ENCODE results near the gene STX8. TPM values are rescaled to one million over a fixed set of nuclear protein-coding genes. Genes with fewer than 3 reads are reported as not detected.
A peak's percentile ranks its signal among the peaks of the same experiment; 100 is the strongest.

The STX8 gene
- total RNA-seq, 2 experiments from 2014 or later: 57.9 to 74.2 TPM

DNA sequence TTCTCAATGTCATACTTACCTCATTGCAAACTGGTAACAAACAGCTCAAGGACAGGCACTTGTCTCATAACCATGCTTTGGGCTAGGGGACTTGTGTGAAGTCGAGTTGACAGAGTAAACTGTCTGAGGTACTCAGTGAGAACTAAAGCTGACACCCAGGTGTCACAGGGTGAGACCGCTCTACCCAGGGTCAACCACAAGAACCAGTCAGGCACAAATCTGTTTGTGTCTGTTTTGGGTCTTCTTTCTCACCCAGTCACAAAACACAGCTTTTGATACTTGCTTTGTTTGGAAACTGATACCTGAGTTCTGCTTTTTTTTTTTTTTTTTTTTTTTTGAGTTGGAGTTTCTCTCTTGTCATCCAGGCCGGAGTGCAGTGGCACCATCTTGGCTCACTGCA lies 161.1 kb downstream of the STX8 start:
- no peak overlapping the region for H3K4me3 Mint-ChIP-seq
- H3K27me3 Mint-ChIP-seq: no peaks in the 10 kb centered on the region
- CTCF ChIA-PET: no interaction called here
- DNase-seq (no peak), ATAC-seq (no peak)
- H3K4me1 Mint-ChIP-seq: no peaks in the 10 kb centered on the region
- H3K27ac Mint-ChIP-seq: no peak overlapping the region
- peaks cover 8% of the 10 kb centered on the region for H3K36me3 Mint-ChIP-seq
- H3K9me3 Mint-ChIP-seq (ENCODE audit: low read depth): peaks cover 6% of the 10 kb centered on the region

DNA sequence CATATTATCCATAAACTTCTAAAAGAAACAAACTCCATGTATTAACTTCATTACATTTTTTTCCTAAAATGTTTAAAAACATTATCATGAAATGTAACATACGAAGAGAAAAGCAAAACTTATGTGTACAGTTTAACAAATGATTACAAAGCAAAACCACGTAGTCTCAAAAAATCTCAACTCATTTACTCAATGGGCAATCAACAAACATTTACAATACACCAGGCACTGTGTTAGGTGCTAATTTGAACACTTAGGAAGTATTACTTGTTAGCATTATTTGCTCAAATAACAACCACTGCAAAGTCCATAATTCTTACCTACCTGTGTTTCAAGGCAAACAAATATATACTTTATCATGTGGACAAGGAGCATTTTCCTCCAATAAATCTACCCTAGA lies 164.9 kb downstream of the STX8 start:
- DNase-seq: no peak
- Mint-ChIP-seq H3K27ac (no peak overlapping the region), H3K27me3 (no peaks in the 10 kb centered on the region), H3K9me3 (ENCODE audit: low read depth) (peaks cover 6% of the 10 kb centered on the region), H3K4me3 (no peak overlapping the region), H3K4me1 (no peaks in the 10 kb centered on the region), H3K36me3 (no peaks in the 10 kb centered on the region)
- CTCF ChIA-PET: no interaction called here
- ATAC-seq: no peak

GRCh38 chr17:9410301-9410700 lies 165.3 kb downstream of the STX8 start:
- Mint-ChIP-seq H3K4me3 (no peak overlapping the region), H3K9me3 (ENCODE audit: low read depth) (peaks cover 6% of the 10 kb centered on the region), H3K36me3 (no peaks in the 10 kb centered on the region), H3K27ac (no peak overlapping the region), H3K4me1 (no peaks in the 10 kb centered on the region), H3K27me3 (no peaks in the 10 kb centered on the region)
- CTCF ChIA-PET: no interaction called here
- DNase-seq (no peak), ATAC-seq (no peak)

DNA sequence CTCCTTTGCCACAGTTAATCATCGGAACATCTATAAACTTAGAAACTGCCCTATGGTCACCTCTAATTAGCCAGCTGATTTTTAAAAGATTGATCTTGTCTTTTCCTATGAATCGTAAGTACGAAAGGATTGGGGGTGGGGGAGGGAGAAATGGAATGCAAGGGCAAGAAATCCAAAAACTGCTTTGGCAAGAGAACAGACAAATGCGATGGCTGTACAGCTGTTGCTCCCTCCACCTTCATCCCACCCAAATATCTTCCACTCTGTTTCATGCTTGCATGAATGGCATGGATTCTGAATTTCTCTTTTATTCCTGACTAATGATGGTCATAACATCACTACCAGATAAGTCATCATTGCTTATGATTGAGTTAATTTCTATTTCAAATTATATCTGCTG lies 165.7 kb downstream of the STX8 start:
- DNase-seq (no peak), ATAC-seq (no peak)
- CTCF ChIA-PET: no interaction called here
- Mint-ChIP-seq H3K9me3 (ENCODE audit: low read depth) (peaks cover 3% of the 10 kb centered on the region), H3K27ac (no peak overlapping the region), H3K4me1 (no peaks in the 10 kb centered on the region), H3K4me3 (no peak overlapping the region), H3K36me3 (no peaks in the 10 kb centered on the region), H3K27me3 (no peaks in the 10 kb centered on the region)

DNA sequence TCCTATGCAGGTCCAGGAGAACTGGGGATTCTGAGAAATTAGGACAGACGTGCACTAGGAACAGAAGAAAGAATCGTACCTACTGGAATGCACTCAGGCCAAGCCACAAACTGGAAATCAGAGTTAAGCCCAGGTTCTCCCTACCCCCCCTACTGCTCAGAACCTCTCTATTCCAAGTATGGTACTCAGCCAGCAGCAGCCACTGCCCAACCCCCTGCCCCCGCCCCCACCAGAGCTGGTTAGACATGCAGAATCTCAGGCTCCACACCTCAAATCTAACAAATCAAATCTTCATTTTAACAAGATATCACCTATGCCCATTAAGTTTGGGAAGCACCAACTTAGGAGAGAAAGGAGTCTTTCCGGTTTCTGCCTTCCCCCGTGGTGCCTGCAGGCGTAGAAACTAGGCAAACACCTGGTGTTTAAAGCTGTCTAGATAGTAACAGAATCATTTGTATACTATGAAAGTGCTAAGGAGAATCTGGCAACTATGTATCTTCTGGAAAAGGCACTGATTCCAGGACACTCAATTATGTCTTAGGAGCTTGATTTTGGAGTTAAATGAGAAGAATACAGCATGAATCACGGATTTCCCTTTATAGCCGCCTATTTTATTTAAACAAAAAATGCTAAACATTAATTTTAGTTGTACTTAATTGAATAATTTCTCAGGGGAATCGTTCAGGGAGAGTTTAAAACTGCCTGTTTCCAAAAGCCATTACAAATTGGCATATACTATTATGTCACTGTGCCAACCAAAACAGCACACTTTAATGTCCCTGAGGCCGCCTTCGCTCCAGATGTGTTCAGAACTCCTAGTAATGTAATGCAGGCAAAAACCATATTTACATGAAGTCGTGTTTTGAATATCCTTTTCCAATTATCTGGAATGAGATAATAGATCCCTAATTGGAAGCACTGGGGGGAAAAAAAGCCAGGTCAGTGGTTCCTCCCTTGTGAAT lies 166.5 kb downstream of the STX8 start:
- H3K9me3 Mint-ChIP-seq (ENCODE audit: low read depth): peaks cover 3% of the 10 kb centered on the region
- CTCF ChIA-PET: interaction anchor here (1.1 kb wide), 1 partner anchor 8 kb away, joined by 3 read pairs; no protein-coding TSS in a partner anchor
- H3K27ac Mint-ChIP-seq: no peak overlapping the region
- DNase-seq (no peak), ATAC-seq (no peak)
- no peaks in the 10 kb centered on the region for H3K27me3 Mint-ChIP-seq
- H3K4me3 Mint-ChIP-seq: no peak overlapping the region
- no peaks in the 10 kb centered on the region for H3K4me1 Mint-ChIP-seq
- H3K36me3 Mint-ChIP-seq: no peaks in the 10 kb centered on the region

GRCh38 chr17:9408381-9408780 lies 167.2 kb downstream of the STX8 start:
- H3K27me3 Mint-ChIP-seq: no peaks in the 10 kb centered on the region
- no peaks in the 10 kb centered on the region for H3K9me3 Mint-ChIP-seq (ENCODE audit: low read depth)
- no peak for DNase-seq
- CTCF ChIA-PET: interaction anchor here (1.1 kb wide), 1 partner anchor 9 kb away, joined by 3 read pairs; no protein-coding TSS in a partner anchor
- H3K4me3 Mint-ChIP-seq: no peak overlapping the region
- H3K27ac Mint-ChIP-seq: no peak overlapping the region
- no peaks in the 10 kb centered on the region for H3K4me1 Mint-ChIP-seq
- no peak for ATAC-seq
- no peaks in the 10 kb centered on the region for H3K36me3 Mint-ChIP-seq

DNA sequence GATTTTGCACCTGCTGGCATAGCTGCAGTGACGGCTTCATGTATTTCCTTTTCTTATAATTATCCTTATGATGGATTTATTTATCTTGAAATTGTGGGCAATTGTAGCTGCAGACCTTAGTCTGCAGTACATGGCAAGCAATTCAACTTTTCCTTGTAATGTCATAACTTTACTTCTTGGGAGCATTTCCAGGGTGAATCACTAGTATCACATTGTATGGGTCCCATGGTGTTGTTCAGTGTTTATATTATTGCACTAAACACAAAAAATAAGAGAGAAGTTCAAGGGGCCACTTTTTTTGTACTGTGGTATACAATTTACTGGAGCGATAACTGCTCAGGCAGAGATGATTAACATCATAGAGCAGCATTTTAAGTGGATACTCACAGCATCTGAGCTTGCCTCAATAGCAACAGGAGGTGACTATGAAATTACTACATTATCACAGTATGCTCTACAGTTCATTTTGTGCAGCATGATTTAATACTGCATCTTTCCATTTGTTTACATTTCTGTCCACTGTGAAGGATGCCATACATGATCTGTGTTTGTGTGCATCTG lies 169.5 kb downstream of the STX8 start:
- H3K4me3 Mint-ChIP-seq: no peak overlapping the region
- H3K36me3 Mint-ChIP-seq: no peaks in the 10 kb centered on the region
- CTCF ChIA-PET: no interaction called here
- H3K4me1 Mint-ChIP-seq: no peaks in the 10 kb centered on the region
- no peak for ATAC-seq
- no peaks in the 10 kb centered on the region for H3K27me3 Mint-ChIP-seq
- DNase-seq: no peak
- no peak overlapping the region for H3K27ac Mint-ChIP-seq
- no peaks in the 10 kb centered on the region for H3K9me3 Mint-ChIP-seq (ENCODE audit: low read depth)

DNA sequence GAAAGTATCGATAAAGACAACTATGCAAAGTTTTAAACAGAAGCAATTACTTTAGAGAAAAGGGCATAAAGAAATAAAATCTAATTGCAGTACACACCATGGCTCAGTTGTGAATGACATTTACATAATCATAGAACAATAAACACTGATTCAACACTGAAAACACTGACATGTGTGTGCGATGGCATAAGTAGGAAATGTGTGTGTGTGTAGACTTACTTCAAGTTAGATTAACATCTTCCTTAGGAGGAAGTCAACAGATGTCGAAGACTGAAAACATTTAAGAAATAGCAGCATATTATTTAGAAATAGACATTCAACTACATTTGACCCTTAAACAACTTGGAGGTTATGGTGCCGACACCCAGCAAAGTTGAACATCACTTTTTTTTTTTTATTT lies 172.4 kb downstream of the STX8 start:
- H3K4me1 Mint-ChIP-seq: no peaks in the 10 kb centered on the region
- no peaks in the 10 kb centered on the region for H3K36me3 Mint-ChIP-seq
- no peaks in the 10 kb centered on the region for H3K27me3 Mint-ChIP-seq
- H3K4me3 Mint-ChIP-seq: no peak overlapping the region
- ATAC-seq (no peak), DNase-seq (no peak)
- no peaks in the 10 kb centered on the region for H3K9me3 Mint-ChIP-seq (ENCODE audit: low read depth)
- CTCF ChIA-PET: interaction anchor here (0.7 to 1.6 kb wide), 4 partner anchors 9 to 131 kb away, joined by 3 read pairs; no protein-coding TSS in a partner anchor
- H3K27ac Mint-ChIP-seq: no peak overlapping the region

- Mint-ChIP-seq H3K4me1 (no peaks in the 10 kb centered on the region), H3K4me3 (no peak overlapping the region), H3K36me3 (no peaks in the 10 kb centered on the region), H3K9me3 (ENCODE audit: low read depth) (no peaks in the 10 kb centered on the region), H3K27me3 (no peaks in the 10 kb centered on the region), H3K27ac (no peak overlapping the region)
- CTCF ChIA-PET: interaction anchor here (0.7 to 3.1 kb wide), 5 partner anchors 10 to 152 kb away, joined by 3 to 16 read pairs (median 3); no protein-coding TSS in a partner anchor
- ATAC-seq: no peak
- peak; percentile 58 for DNase-seq
Observed at GRCh38 chr17:9402590-9403199, 172.9 kb downstream of the STX8 start.

GRCh38 chr17:9401434-9401833 lies 174.2 kb downstream of the STX8 start:
- ATAC-seq (no peak), DNase-seq (no peak)
- Mint-ChIP-seq H3K4me1 (no peaks in the 10 kb centered on the region), H3K27me3 (no peaks in the 10 kb centered on the region), H3K9me3 (ENCODE audit: low read depth) (no peaks in the 10 kb centered on the region), H3K27ac (no peak overlapping the region), H3K4me3 (no peak overlapping the region), H3K36me3 (no peaks in the 10 kb centered on the region)
- CTCF ChIA-PET: interaction anchor here (1.6 to 3.1 kb wide), 3 partner anchors 11 to 153 kb away, joined by 3 to 16 read pairs (median 6); no protein-coding TSS in a partner anchor

DNA sequence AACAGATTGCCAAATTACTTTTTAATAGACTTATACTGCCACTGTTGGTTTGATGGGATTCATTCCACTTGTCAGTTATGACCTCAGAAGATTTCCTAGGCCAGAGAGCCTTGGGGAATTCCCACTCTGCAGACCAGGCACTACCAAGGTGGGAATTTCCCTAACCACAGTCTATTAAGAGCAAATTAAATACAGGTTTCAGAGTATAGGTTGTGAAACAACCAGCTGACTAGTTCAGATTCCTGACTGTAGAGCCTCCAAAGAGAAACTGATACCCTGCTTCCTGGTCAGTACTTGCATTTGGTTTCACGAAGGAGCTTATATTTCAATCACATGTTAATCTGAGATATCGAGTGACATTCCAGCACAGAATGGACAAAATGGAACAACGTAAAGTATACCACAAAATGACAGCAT lies 186.5 kb downstream of the STX8 start:
- DNase-seq (no peak), ATAC-seq (no peak)
- Mint-ChIP-seq H3K4me1 (peaks cover 7% of the 10 kb centered on the region), H3K4me3 (no peak overlapping the region), H3K36me3 (peaks cover 22% of the 10 kb centered on the region), H3K27me3 (no peaks in the 10 kb centered on the region), H3K27ac (no peak overlapping the region), H3K9me3 (ENCODE audit: low read depth) (peaks cover 12% of the 10 kb centered on the region)
- CTCF ChIA-PET: interaction anchor here (0.5 kb wide), 1 partner anchor 98 kb away, joined by 3 read pairs; no protein-coding TSS in a partner anchor

- H3K27ac Mint-ChIP-seq: no peak overlapping the region
- peaks cover 7% of the 10 kb centered on the region for H3K4me1 Mint-ChIP-seq
- peaks cover 3% of the 10 kb centered on the region for H3K36me3 Mint-ChIP-seq
- H3K9me3 Mint-ChIP-seq (ENCODE audit: low read depth): no peaks in the 10 kb centered on the region
- H3K4me3 Mint-ChIP-seq: no peak overlapping the region
- CTCF ChIA-PET: no interaction called here
- DNase-seq (no peak), ATAC-seq (no peak)
- no peaks in the 10 kb centered on the region for H3K27me3 Mint-ChIP-seq
Observed at GRCh38 chr17:9386401-9386800, 189.2 kb downstream of the STX8 start.

DNA sequence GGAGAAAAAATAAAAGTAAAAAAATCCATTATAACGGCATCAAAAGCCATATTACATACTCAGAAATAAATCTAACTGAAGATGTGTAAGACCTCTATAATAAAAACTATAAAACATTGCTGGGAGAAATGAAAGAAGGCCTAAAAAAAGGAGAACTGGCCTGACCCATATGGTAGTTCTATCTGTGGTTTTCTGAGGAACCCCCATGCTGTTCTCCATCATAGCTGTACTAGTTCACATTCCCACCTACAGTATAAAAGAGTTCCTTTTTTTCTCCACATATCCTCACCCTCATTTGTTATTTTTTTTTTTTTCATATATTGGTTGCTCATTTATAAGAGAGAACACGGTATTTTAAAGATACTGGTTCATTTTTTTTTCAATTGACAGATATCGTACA lies 191.8 kb downstream of the STX8 start:
- CTCF ChIA-PET: no interaction called here
- ATAC-seq: no peak

More for the DNA sequence above, 191.8 kb downstream of the STX8 start:
- Mint-ChIP-seq H3K4me1 (peaks cover under 1% of the 10 kb centered on the region), H3K27me3 (no peaks in the 10 kb centered on the region), H3K9me3 (ENCODE audit: low read depth) (no peaks in the 10 kb centered on the region), H3K4me3 (no peak overlapping the region), H3K27ac (no peak overlapping the region), H3K36me3 (peaks cover 3% of the 10 kb centered on the region)
- no peak for DNase-seq
